Activated CD8-positive, alpha-beta T cell treated with anti-CD3 and anti-CD28 coated beads, Interleukin-2, amount 10 ng/mL, durations not matched to agents 7 days and 5 days (primary cell): ENCODE data around the gene IQCH. TPM values are rescaled to one million over a fixed set of nuclear protein-coding genes. Genes with fewer than 3 reads are reported as not detected.

ENCODE experiments used
- ATAC-seq: fragments of 150-1000 bp; cut with Tn5 transposase; one replicate; pipeline ENCODE4 v1.10.0; 2021; ENCODE audit warnings: moderate library complexity
- CTCF ChIA-PET: fragments of 350-600 bp; sonication (Branson Sonifier 250); formaldehyde crosslinking; loops from one replicate; lab custom pipeline; 2021; ENCODE audit warnings: antibody characterized with exemption; lab: Charles Lee
- POLR2A ChIA-PET: fragments of 350-600 bp; sonication (Branson Sonifier 250); formaldehyde crosslinking; loops from one replicate; lab custom pipeline; 2021; ENCODE audit warnings: antibody characterized with exemption; lab: Charles Lee
- DNase-seq: peaks from one replicate; pipeline ENCODE4 v3.0.0-alpha.2; 2020
- H3K27ac Mint-ChIP-seq: one replicate; pipeline ENCODE4 v1.8.0; 2021; ENCODE audit warnings: mild to moderate bottlenecking, mixed read lengths
- H3K27me3 Mint-ChIP-seq: one replicate; pipeline ENCODE4 v1.8.0; 2021; ENCODE audit warnings: low read depth, mixed read lengths
- H3K36me3 Mint-ChIP-seq: one replicate; pipeline ENCODE4 v1.8.0; 2021; ENCODE audit warnings: low read depth, mixed read lengths
- H3K4me1 Mint-ChIP-seq: one replicate; pipeline ENCODE4 v1.8.0; 2021; ENCODE audit warnings: low read depth, mixed read lengths
- H3K4me3 Mint-ChIP-seq: one replicate; pipeline ENCODE4 v1.8.0; 2021; ENCODE audit warnings: mild to moderate bottlenecking, mixed read lengths
- H3K9me3 Mint-ChIP-seq: one replicate; pipeline ENCODE4 v1.8.0; 2022; ENCODE audit warnings: mixed read lengths; ENCODE audit not compliant: insufficient read depth
- total RNA-seq, 2 experiments: library from RNA; stranded (reverse); gene quantifications; one replicate each; pipeline ENCODE4 v1.2.3, GENCODE V29; 2021

Gene IQCH
- total RNA-seq, 2 experiments from 2014 or later = 0.97 to 2.2 TPM

DNA sequence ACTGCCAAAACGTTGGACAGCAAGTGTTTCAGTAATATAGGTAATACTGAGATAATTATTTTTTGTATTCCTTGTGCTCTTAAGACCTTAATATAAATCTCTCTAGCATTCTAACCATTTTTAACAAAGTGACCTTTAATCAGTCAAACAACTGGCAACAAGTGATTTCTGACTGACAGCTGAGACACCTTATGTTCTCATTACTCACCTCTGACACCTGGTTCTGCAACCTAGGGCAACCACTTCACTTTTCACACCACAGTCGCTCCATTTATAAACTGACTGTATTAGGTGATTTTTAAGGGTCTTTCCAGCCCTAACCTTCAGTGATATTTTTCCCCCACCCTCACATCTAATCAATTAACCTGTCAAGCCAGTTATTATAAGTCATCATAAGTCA, 205.9 kb downstream of the IQCH start:
- Mint-ChIP-seq H3K27me3 (no peaks in the 10 kb centered on the region), H3K4me3 (no peak overlapping the region), H3K27ac (no peak overlapping the region), H3K9me3 (no peaks in the 10 kb centered on the region), H3K4me1 (no peaks in the 10 kb centered on the region), H3K36me3 (no peaks in the 10 kb centered on the region)
- POLR2A ChIA-PET = no interaction called here
- DNase-seq = no peak
- no peak for ATAC-seq
- CTCF ChIA-PET = interaction anchor here (4.1 kb wide), 1 partner anchor 376 kb away, joined by 57 read pairs; no protein-coding TSS in a partner anchor

DNA sequence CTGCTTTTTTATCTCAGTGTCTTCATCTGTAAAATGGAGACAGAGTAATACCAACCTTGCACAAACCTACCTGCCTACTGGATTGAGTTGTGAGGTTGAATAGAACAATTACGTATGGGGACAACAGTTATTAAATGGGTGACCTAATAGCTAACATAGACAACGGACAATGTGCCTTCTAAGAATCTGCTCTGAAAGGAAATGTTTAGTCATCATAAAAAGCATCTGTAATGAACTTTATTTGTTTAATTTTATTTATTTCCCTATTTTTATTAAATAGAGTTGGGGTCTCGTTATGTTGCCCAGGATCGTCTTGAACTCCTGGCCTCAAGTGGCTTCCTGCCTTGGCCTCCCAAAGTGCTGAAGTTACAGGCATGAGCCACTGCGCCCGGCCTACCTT, 207.1 kb downstream of the IQCH start:
- ATAC-seq = no peak
- no peak overlapping the region for H3K4me3 Mint-ChIP-seq
- no peaks in the 10 kb centered on the region for H3K4me1 Mint-ChIP-seq
- H3K9me3 Mint-ChIP-seq = no peaks in the 10 kb centered on the region
- no peak for DNase-seq
- no peaks in the 10 kb centered on the region for H3K36me3 Mint-ChIP-seq
- ChIA-PET CTCF (interaction anchor here (0.5 to 1.5 kb wide), 2 partner anchors 60 to 140 kb away, joined by 4 read pairs; no protein-coding TSS in a partner anchor), POLR2A (no interaction called here)
- H3K27me3 Mint-ChIP-seq = no peaks in the 10 kb centered on the region
- H3K27ac Mint-ChIP-seq = no peak overlapping the region

DNA sequence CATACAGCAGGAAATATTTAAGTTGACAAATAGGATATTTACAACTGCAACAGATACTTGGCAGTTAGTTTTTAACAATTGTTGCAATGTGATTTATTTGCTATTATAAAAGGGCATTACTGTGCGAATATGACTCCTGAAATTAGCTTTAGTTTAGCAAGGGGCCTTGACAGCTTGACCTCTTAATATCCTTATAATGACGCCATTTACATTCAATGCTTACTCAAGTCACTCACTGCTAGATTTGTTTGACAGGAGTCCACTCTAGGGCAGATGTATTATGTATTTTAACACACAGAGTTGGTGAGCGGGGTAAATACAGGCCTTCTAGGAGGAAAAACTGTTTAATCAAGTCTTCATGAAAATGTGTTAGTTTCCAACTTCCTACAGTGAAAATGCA, 208.3 kb downstream of the IQCH start:
- POLR2A ChIA-PET = no interaction called here
- Mint-ChIP-seq H3K4me3 (no peak overlapping the region), H3K4me1 (no peaks in the 10 kb centered on the region), H3K27ac (no peak overlapping the region), H3K9me3 (no peaks in the 10 kb centered on the region), H3K36me3 (no peaks in the 10 kb centered on the region), H3K27me3 (no peaks in the 10 kb centered on the region)
- ATAC-seq = no peak
- no peak for DNase-seq
- CTCF ChIA-PET = interaction anchor here (1.5 kb wide), 1 partner anchor 59 kb away, joined by 4 read pairs; no protein-coding TSS in a partner anchor

DNA sequence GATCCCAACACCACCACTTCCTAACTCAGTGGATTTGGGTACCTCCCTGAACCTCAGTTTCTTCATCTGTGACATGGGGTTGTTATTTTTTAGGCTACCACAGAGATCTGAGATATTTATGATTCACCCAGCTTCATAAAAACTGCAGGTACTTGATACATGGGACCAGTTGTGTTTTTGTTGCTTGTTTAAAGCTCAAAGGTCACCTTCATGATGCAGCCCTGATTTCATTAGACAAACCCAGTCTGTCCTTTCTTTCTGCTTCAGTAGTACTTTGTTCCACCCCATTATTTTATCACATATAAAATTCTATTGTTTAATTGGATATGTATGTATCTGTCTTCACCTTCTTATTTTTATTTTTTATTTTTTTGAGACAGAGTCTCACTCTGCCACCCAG, 208.9 kb downstream of the IQCH start:
- DNase-seq (no peak), ATAC-seq (no peak)
- POLR2A ChIA-PET = no interaction called here
- Mint-ChIP-seq H3K27me3 (no peaks in the 10 kb centered on the region), H3K9me3 (no peaks in the 10 kb centered on the region), H3K4me3 (no peak overlapping the region), H3K36me3 (no peaks in the 10 kb centered on the region), H3K27ac (no peak overlapping the region), H3K4me1 (no peaks in the 10 kb centered on the region)
- CTCF ChIA-PET = no interaction called here

DNA sequence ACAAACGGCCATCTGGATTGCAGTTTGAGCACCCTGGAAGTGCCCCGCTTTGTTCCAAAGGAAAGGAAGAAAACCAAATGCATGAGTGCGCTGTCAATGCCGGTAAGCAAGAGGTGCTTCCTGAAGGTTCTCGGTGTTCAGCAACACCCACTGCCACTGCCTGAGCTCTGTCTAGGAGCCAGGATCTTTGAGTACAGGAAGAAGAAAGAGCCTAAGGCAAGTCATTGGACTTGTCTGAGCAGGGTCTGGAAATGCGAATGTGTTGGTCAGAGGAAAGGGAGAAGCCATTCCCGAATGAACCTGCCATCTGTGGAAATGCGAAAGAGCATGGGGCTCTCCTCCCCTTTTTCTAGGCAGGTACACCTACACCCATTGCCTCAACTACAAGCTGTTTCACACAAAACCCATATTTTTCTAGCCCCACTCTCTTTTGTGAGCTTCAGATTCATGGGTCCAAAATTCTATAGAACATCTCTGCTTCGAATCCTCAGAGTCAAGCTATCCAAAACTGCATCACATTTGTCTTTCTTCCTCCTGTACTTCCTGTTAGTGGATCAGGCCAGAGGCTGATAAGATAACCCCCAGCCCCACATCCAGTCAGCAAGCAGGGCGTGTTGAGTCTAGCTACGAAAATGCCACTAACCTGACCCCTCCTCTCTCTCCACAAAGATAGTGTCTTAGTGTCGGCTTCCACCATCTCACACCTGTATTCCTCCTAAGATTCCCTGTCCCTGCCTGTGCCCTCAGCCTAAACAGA, 210.8 kb downstream of the IQCH start:
- ChIA-PET CTCF (interaction anchor here (4.2 kb wide), 1 partner anchor 7 kb away, joined by 26 read pairs; no protein-coding TSS in a partner anchor), POLR2A (no interaction called here)
- Mint-ChIP-seq H3K27me3 (no peaks in the 10 kb centered on the region), H3K27ac (no peak overlapping the region), H3K4me3 (no peak overlapping the region), H3K36me3 (no peaks in the 10 kb centered on the region), H3K9me3 (no peaks in the 10 kb centered on the region), H3K4me1 (no peaks in the 10 kb centered on the region)
- DNase-seq (no peak), ATAC-seq (no peak)

DNA sequence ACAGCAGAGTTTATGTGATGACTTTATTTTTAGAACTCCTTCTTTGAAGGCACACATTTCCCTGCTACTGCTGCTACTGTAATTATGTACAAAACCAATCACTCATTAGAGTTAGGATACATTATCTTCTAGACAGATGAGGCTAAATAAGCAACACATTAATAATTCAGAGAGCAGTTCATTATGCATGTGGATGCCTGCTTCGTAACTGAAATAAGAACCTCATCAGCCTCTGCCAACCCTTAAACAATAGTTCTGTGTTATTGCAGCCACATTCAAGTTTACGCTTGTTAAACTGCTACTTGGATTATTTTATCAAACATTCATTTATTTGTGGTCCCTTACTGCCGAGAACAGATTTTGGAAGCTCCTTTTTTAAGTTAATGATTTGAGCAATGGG, 213.8 kb downstream of the IQCH start:
- DNase-seq (no peak), ATAC-seq (no peak)
- Mint-ChIP-seq H3K9me3 (no peaks in the 10 kb centered on the region), H3K4me3 (no peak overlapping the region), H3K27ac (no peak overlapping the region), H3K36me3 (no peaks in the 10 kb centered on the region), H3K4me1 (no peaks in the 10 kb centered on the region), H3K27me3 (no peaks in the 10 kb centered on the region)
- ChIA-PET POLR2A (no interaction called here), CTCF (interaction anchor here (4.2 kb wide), 1 partner anchor 10 kb away, joined by 26 read pairs; no protein-coding TSS in a partner anchor)

DNA sequence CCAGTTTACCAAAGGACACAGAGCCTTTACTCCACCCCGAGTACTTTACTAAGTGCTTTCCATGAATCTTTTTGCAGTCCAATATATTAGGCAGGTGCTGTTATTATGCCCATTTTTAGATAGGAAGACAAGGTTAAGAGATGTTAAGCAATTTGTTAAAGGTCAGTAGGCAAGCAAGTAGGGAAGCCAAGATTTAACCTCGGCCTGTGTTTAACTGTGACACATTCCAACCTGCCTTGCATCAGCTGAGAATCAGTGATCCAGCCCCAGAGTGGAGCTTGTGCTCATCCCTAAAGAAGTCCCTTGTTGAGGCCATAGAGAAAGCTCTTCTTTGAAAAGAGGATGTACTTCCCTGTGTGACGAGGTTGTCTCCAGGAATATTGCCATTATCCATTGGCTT, 215.1 kb downstream of the IQCH start:
- H3K9me3 Mint-ChIP-seq = no peaks in the 10 kb centered on the region
- no peaks in the 10 kb centered on the region for H3K36me3 Mint-ChIP-seq
- ATAC-seq = no peak
- no peak overlapping the region for H3K27ac Mint-ChIP-seq
- CTCF ChIA-PET = no interaction called here
- POLR2A ChIA-PET = no interaction called here
- H3K4me3 Mint-ChIP-seq = no peak overlapping the region
- no peaks in the 10 kb centered on the region for H3K27me3 Mint-ChIP-seq
- H3K4me1 Mint-ChIP-seq = no peaks in the 10 kb centered on the region
- DNase-seq = no peak

DNA sequence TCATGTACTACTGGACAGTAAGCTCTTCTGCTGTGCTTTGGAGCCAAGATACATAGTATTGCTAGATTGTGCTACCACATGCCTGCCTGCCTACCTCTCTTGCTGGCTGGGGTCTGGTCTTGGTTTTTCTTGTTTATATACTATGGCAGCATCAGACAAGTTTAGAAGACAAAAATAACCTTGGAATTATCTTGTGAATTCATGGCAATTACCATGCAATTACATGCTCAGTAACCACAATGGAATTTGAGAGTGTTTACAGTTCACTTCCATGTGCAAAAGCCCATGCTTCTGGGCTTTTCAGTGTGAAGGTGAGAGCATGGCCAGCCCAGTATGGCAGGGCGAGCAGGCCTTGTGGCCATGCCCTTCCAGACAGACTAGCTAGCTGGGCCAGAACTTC, 218.4 kb downstream of the IQCH start:
- CTCF ChIA-PET = no interaction called here
- POLR2A ChIA-PET = no interaction called here
- Mint-ChIP-seq H3K4me3 (no peak overlapping the region), H3K4me1 (no peaks in the 10 kb centered on the region), H3K9me3 (no peaks in the 10 kb centered on the region), H3K27me3 (no peaks in the 10 kb centered on the region), H3K27ac (no peak overlapping the region), H3K36me3 (no peaks in the 10 kb centered on the region)
- ATAC-seq (no peak), DNase-seq (no peak)

DNA sequence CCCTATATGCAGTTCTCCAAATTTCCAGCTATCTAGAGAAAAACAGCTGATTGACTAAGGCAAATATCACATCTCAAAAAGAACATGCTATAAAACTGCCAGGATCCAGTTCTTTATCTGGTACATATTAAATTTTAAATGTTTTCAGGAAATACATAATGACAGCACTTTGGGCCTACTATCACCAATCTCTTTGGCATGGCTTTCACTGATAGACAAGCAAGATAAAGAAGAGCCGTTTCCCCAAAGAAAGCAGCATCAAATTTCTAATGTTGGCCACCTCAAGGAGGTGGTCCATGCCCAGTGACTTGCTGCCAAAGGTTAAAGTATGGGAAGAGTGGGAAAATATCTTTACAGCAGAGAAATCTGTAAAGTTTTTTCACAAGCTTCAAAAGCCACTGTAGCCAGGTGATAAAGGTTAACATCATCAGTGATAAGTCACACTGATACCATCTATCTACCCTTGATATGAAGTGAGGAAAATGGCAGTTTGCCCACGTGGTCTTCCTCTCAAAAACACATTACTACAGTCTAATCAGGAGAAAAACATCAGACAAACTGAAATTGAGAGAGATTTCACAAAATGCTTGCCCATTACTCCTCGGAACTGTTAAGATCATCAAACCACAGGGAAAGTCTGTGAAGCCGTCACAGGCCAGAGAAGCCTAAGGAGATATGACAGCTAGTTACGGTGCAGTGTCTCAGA, 220.0 kb downstream of the IQCH start:
- ChIA-PET POLR2A (no interaction called here), CTCF (no interaction called here)
- no peaks in the 10 kb centered on the region for H3K9me3 Mint-ChIP-seq
- no peaks in the 10 kb centered on the region for H3K27me3 Mint-ChIP-seq
- DNase-seq (no peak), ATAC-seq (no peak)
- H3K4me1 Mint-ChIP-seq = no peaks in the 10 kb centered on the region
- no peak overlapping the region for H3K27ac Mint-ChIP-seq
- no peaks in the 10 kb centered on the region for H3K36me3 Mint-ChIP-seq
- H3K4me3 Mint-ChIP-seq = no peak overlapping the region

DNA sequence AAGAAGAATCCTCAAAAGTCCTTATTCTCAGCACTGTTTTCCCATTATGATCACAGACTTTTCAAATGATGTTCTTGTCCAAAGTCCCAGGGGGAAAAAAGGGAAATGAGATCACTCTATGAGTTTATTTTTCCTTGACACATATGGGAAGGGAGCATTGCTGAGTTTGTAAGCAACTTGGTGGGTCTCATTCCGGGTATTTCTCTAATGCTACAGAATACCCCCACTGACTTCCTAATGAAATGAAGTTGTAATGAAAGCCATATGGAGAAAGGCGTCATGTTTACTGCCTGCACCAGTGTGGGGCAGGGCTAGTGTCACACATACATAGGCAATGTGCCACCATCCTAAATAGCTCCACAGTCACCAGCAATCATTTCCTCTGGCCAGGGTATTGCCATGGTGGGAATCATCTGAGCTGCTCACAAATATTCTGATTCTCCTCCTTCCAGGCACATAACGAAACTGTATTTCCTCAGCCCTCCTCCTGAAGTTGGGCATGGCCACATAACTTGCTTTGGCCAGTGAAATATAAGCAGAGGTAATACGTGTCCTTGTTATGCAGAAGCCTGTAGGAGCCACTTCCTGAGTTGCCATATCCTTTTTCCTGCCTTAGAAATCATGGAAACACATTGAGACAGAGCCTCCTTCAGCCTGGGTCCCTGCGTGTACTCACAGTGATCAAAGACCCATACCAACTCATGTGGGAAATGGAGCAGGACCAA, 225.4 kb downstream of the IQCH start:
- ATAC-seq = no peak
- Mint-ChIP-seq H3K9me3 (peaks cover 5% of the 10 kb centered on the region), H3K36me3 (peaks cover 4% of the 10 kb centered on the region), H3K4me1 (no peaks in the 10 kb centered on the region), H3K27me3 (no peaks in the 10 kb centered on the region), H3K27ac (no peak overlapping the region), H3K4me3 (no peak overlapping the region)
- ChIA-PET POLR2A (no interaction called here), CTCF (no interaction called here)
- no peak for DNase-seq

DNA sequence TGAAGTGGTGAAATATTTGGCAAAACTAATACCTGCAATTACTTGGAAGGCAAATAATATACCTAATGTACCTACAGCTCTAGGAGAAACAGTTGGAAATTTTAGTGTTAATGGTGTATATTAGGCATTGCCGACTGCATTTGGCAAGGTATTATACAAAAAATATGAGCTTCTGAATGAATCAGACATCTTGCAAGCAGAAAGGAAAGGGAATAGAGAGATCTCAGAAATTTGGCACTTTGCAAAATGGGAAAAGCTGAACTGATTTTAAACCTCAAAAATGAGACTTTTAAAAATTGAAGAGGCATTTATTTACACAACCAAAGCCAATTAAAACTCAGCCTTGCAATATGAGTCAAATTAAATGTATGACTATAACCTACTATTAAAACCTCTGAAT, 226.2 kb downstream of the IQCH start:
- POLR2A ChIA-PET = no interaction called here
- ATAC-seq (no peak), DNase-seq (no peak)
- H3K27ac Mint-ChIP-seq = no peak overlapping the region
- no peak overlapping the region for H3K4me3 Mint-ChIP-seq
- peaks cover 4% of the 10 kb centered on the region for H3K36me3 Mint-ChIP-seq
- no peaks in the 10 kb centered on the region for H3K4me1 Mint-ChIP-seq
- peaks cover 3% of the 10 kb centered on the region for H3K27me3 Mint-ChIP-seq
- CTCF ChIA-PET = interaction anchor here (0.5 kb wide), 1 partner anchor 359 kb away, joined by 3 read pairs; the partner anchor contains the start of gene RNU6-1
- peaks cover 5% of the 10 kb centered on the region for H3K9me3 Mint-ChIP-seq

DNA sequence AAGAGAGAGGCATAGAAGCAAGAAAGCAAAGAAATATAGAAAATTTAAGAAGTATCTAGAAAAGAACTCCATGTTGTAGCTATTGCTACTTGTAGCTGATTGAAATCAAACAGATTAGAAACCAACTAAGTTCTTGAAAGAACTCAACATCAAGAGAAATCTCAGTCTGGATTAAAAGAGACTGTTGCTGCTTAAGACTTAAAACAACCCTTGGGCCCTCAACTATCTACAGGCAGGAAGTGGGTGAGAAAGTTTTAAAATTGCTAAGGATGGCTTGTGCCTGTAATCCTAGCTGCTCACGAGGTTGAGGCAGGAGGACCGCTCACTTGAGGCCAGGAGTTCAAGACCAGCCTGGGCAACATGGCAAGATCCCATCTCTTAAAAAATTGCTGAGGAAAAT, 227.1 kb downstream of the IQCH start:
- peaks cover 3% of the 10 kb centered on the region for H3K27me3 Mint-ChIP-seq
- H3K4me3 Mint-ChIP-seq = no peak overlapping the region
- H3K27ac Mint-ChIP-seq = no peak overlapping the region
- CTCF ChIA-PET = no interaction called here
- POLR2A ChIA-PET = no interaction called here
- H3K4me1 Mint-ChIP-seq = no peaks in the 10 kb centered on the region
- DNase-seq (no peak), ATAC-seq (no peak)
- peaks cover 4% of the 10 kb centered on the region for H3K36me3 Mint-ChIP-seq
- H3K9me3 Mint-ChIP-seq = peaks cover 5% of the 10 kb centered on the region
